HG03469 (cell line): ENCODE data around the gene SPSB1.
A peak's percentile ranks its signal among the peaks of the same experiment; 100 is the strongest.

Experiments
- ATAC-seq: cut with Tn5 transposase; IDR thresholded peaks from one replicate; pipeline ENCODE4 v1.9.1; 2021; ENCODE audit warnings: mild to moderate bottlenecking, moderate library complexity, moderate number of reproducible peaks; ENCODE audit not compliant: unreplicated experiment

Gene SPSB1

GRCh38 chr1:9258629-9259028 lies 34.1 kb upstream of the SPSB1 start:
- no peak for ATAC-seq

GRCh38 chr1:9260059-9260766 lies 32.5 kb upstream of the SPSB1 start:
- no peak for ATAC-seq

GRCh38 chr1:9261496-9261895 lies 31.2 kb upstream of the SPSB1 start:
- no peak for ATAC-seq

GRCh38 chr1:9262096-9262986 lies 30.4 kb upstream of the SPSB1 start:
- ATAC-seq: no peak

- ATAC-seq: no peak
These were observed 29.3 kb upstream of the SPSB1 start for GRCh38 chr1:9263276-9263855.

- ATAC-seq: no peak
These were observed 28.5 kb upstream of the SPSB1 start for GRCh38 chr1:9263984-9264872.

- ATAC-seq: no peak
These were observed 27.7 kb upstream of the SPSB1 start for GRCh38 chr1:9265037-9265436.

GRCh38 chr1:9265968-9266367 lies 26.7 kb upstream of the SPSB1 start:
- no peak for ATAC-seq

GRCh38 chr1:9267352-9267686 lies 25.4 kb upstream of the SPSB1 start:
- ATAC-seq: no peak

- no peak for ATAC-seq
These were observed 24.7 kb upstream of the SPSB1 start for GRCh38 chr1:9267827-9268581.

- ATAC-seq: no peak
These were observed 23.6 kb upstream of the SPSB1 start for GRCh38 chr1:9269078-9269501.

- no peak for ATAC-seq
These were observed 23.0 kb upstream of the SPSB1 start for GRCh38 chr1:9269721-9270120.

GRCh38 chr1:9270290-9270883 lies 22.3 kb upstream of the SPSB1 start:
- no peak for ATAC-seq

- no peak for ATAC-seq
These were observed 21.4 kb upstream of the SPSB1 start for GRCh38 chr1:9271283-9271682.

GRCh38 chr1:9271861-9272595 lies 20.7 kb upstream of the SPSB1 start:
- no peak for ATAC-seq

- no peak for ATAC-seq
These were observed 19.5 kb upstream of the SPSB1 start for GRCh38 chr1:9273177-9273576.

- ATAC-seq: no peak
These were observed 17.5 kb upstream of the SPSB1 start for GRCh38 chr1:9275161-9275560.

- ATAC-seq: peak; percentile 46
These were observed 17.1 kb upstream of the SPSB1 start for GRCh38 chr1:9275567-9276034.

GRCh38 chr1:9278116-9278515 lies 14.6 kb upstream of the SPSB1 start:
- no peak for ATAC-seq
